ENCODE measurements around the gene NANOS1.

The NANOS1 gene

DNA sequence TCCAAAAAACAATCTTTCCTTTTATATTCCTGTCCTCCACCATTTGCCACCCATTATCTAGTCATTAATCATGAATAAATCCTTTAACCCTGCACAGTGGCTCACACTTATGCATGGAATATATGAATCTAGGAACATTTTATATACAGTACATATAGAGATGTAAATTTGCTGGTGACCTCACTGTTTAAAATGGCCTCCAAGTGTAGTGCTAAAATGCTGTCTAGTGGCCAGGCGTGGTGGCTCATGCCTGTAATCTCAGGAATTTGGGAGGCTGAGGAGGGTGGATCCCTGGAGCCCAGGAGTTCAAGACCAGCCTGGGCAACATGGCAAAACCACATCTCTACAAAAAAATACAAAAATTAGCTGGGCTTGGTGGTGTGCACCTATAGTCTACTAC lies 9.6 kb downstream of the NANOS1 start:
- DNase-seq (ENCODE audit: low read depth), result no peak
- TF ChIP-seq, protein P1, sequence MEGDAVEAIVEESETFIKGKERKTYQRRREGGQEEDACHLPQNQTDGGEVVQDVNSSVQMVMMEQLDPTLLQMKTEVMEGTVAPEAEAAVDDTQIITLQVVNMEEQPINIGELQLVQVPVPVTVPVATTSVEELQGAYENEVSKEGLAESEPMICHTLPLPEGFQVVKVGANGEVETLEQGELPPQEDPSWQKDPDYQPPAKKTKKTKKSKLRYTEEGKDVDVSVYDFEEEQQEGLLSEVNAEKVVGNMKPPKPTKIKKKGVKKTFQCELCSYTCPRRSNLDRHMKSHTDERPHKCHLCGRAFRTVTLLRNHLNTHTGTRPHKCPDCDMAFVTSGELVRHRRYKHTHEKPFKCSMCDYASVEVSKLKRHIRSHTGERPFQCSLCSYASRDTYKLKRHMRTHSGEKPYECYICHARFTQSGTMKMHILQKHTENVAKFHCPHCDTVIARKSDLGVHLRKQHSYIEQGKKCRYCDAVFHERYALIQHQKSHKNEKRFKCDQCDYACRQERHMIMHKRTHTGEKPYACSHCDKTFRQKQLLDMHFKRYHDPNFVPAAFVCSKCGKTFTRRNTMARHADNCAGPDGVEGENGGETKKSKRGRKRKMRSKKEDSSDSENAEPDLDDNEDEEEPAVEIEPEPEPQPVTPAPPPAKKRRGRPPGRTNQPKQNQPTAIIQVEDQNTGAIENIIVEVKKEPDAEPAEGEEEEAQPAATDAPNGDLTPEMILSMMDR (IDR thresholded peaks at IDR 0.05; ENCODE audit: insufficient read depth, low read depth, low read length, missing control alignments), result no peak
- no peak overlapping the region for H3K4me3 ChIP-seq (ENCODE audit: low read depth, low read length)

DNA sequence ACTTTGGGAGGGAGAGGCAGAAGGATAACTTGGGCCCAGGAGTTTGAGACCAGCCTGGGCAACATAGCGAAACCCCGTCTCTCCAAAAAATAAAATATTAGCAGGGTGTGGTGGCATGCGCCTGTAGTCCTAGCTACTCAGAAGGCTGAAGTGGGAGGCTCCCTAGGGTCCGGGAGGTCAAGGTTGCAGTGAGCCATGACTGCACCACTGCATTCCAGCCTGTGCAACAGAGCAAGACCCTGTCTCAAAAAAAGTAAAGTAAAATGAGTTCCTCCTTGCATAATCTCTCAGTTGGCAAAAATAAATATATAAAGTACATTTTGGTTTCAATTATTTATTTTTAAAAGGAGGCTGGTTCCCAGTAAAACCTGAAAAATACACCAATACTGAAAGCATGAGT lies 11.8 kb downstream of the NANOS1 start:
- DNase-seq (ENCODE audit: low read depth), result no peak
- no peak overlapping the region for H3K4me3 ChIP-seq (ENCODE audit: low read depth, low read length)
- TF ChIP-seq, protein P1 (IDR thresholded peaks at IDR 0.05; ENCODE audit: insufficient read depth, low read depth, low read length, missing control alignments), result no peak

DNA sequence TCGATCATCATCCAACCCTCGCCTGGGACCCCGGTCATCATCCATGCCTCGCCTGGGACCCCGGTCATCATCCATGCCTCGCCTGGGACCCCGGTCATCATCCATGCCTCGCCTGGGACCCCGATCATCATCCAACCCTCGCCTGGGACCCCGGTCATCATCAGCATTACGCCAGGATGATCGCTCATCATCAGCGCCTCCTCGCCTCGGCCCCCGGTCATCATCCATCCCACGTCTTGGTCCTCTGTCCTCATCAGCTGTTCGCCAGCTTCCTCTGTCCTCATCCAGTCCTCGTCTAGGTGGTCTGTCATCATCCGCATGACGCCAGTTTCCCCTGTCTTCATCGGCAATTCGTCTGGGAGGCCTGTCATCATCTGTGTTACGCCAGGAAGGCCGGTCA lies 12.7 kb downstream of the NANOS1 start:
- no peak for DNase-seq (ENCODE audit: low read depth)
- no peak overlapping the region for H3K4me3 ChIP-seq (ENCODE audit: low read depth, low read length)
- TF ChIP-seq, protein P1 (IDR thresholded peaks at IDR 0.05; ENCODE audit: insufficient read depth, low read depth, low read length, missing control alignments), result no peak

DNA sequence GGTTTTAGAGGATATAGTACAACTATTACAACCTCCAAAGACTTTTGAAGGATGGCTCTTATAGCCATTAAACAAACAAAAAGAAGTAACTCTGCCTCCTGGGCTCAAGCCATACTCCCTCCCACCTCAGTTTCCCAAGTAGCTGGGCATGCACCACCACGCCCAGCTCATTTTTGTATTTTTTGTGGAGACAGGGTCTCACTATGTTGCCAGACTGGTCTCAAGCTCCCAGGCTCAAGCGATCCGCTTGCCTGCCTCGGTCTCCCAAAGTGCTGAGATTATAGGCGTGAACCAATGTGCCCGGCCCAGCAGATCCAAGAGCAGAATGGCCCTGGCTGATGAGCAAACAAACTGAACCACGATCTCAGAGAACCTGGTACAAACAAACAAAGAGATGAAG lies 16.0 kb downstream of the NANOS1 start:
- no peak overlapping the region for H3K4me3 ChIP-seq (ENCODE audit: low read depth, low read length)
- no peak for DNase-seq (ENCODE audit: low read depth)
- TF ChIP-seq, protein P1 (IDR thresholded peaks at IDR 0.05; ENCODE audit: insufficient read depth, low read depth, low read length, missing control alignments), result no peak

DNA sequence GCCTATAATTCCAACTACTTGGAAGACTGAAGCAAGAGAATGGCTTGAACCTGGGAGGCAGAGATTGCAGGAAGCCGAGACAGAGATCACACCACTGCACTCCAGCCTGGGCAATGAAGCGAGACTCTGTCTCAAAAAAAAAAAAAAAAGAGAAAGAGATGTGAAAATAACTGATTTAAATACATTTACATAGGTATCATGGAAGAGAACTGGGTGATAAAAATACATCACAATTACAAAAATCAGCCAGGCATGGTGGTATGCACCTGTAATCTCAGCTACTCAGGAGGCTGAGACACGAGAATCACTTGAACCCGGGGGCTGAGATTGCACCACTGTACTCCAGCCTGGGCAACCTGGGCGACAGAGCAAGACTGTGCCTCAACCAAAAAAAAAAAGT lies 19.8 kb downstream of the NANOS1 start:
- TF ChIP-seq, protein P1 (IDR thresholded peaks at IDR 0.05; ENCODE audit: insufficient read depth, low read depth, low read length, missing control alignments), result no peak
- no peak for DNase-seq (ENCODE audit: low read depth)
- no peak overlapping the region for H3K4me3 ChIP-seq (ENCODE audit: low read depth, low read length)

DNA sequence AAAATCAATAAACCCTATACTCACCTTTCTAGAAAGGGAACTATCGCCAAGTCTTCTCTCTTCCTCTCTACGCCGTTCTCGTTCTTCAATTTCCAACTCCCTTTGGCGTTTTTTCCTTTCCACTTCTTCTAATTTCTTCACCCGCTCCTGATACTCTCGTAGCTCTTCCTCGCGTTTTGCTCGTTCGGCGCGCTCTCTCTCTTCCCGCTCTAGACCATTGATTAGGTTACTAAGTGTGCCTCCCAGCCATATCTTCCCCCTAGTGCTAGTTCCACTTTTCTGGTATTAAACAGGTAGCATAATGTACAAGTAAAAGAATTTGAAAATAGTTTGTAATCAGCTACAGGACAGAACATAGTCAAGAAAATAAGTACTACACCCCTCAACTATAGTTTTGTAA lies 20.3 kb downstream of the NANOS1 start:
- TF ChIP-seq, protein P1 (IDR thresholded peaks at IDR 0.05; ENCODE audit: insufficient read depth, low read depth, low read length, missing control alignments), result no peak
- no peak for DNase-seq (ENCODE audit: low read depth)
- no peak overlapping the region for H3K4me3 ChIP-seq (ENCODE audit: low read depth, low read length)

DNA sequence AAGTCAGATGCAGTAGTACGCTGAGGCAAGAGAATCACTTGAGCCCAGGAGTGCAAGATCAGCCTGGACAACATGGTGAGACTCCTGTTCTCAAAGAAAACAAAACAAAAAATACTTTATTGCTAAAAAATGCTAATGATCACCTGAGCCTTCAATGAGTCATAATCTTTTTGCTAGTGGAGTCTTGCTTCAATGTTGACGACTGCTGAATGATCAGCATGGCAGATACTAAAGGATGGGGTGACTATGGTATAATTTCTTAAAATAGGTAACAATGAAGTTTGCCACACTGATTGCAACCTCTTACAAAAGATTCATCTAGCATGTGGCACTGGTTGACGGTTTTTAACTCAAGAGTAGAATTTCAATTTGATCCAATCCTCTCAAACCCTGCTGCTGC lies 22.3 kb downstream of the NANOS1 start:
- DNase-seq (ENCODE audit: low read depth), result no peak
- TF ChIP-seq, protein P1 (IDR thresholded peaks at IDR 0.05; ENCODE audit: insufficient read depth, low read depth, low read length, missing control alignments), result no peak
- H3K4me3 ChIP-seq (ENCODE audit: low read depth, low read length), result no peak overlapping the region
